ENCODE results near the gene ETV6. TPM values are rescaled to one million over a fixed set of nuclear protein-coding genes. Genes with fewer than 3 reads are reported as not detected.
A peak's percentile ranks its signal among the peaks of the same experiment; 100 is the strongest.

The ETV6 gene
- total RNA-seq, 1 donor from 2014 or later, result 3.0 TPM

DNA sequence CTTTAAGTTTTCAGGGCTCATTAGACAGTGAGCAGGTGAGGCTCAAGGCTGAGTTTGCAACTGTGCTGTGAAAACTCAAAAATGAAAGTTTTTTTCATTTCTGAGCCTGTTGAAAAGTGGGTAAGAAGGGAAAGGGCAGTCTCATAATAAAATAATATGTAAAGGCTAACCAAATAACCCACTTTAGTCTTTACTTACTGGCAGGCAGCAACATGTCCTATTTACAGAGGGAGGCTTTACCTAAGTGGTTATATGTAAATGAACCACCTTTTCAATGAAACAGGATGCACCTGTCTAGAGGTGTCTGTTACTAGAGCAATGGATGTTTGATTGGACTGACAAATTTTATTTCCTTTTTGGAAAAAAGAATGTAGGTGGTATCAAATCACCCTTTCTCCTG is 158.0 kb downstream of the ETV6 start:
- DNase-seq, result no peak

GRCh38 chr12:11808931-11809330 is 159.5 kb downstream of the ETV6 start:
- no peak for DNase-seq

GRCh38 chr12:11810206-11810545 is 160.7 kb downstream of the ETV6 start:
- DNase-seq, result no peak

DNA sequence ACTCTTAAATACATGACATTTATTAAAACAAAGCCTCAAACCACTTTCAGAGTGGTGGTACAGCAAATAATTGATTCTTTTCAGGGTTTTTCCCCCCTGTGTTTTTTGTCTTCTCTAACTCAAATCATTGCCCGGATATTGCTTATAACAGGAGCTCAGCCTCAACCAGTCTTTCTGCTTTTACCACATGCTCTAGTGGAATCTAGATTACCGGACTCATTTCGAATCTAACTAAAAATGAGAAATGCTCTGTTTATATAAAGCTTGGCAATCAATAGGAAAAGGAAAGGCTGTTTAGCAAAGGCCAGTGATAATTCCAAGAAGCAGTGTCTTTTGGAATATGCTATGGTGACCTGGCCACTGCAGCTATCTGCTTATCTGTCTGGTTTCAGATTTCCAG is 161.5 kb downstream of the ETV6 start:
- no peak for DNase-seq

- DNase-seq, result no peak
Measured at GRCh38 chr12:11812241-11812585, 162.7 kb downstream of the ETV6 start.

DNA sequence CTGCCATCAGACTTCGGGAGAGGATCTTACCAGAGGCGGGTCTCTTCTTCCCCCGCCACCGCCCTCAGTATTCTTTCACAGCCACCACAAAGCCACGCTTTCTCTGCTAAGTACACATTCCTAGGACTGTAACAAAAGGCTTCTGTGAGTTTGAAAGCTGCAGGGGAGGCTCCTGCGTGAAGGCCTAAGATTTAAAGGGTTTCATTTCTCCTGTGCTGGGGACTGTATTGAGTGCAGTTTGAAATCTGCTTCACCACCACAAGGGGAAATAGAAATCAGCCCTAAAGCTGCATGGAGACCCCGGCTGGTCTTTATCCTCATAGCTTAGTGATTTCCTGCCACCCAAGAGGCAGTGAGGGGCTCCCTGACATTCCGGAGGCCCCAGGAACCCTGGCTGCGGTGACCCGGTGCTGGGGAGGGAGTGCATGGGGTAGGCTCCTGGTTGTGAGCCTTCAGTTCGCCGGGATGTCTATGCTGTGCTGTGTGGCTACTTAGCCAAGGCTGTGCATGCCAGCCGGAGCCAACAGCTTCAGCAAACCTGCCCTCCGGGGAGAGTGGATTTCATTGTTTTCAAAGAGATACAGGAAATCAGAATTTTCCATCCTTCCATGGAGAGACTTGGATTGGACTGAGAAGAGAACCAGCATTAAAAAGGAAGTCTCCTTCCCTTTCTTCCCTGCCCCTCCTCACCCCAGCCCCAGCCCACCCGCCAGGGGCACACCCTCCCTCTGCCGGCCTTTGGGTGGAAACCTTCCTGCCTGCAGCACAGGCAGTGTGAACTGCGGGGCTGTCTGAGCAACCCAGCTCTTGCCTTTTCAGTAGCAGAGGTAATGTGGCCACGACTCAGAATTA is 163.3 kb downstream of the ETV6 start:
- peak; percentile 46 for DNase-seq

- no peak for DNase-seq
Measured at GRCh38 chr12:11813438-11813813, 164.0 kb downstream of the ETV6 start.

- no peak for DNase-seq
Measured at GRCh38 chr12:11814374-11814773, 164.9 kb downstream of the ETV6 start.

GRCh38 chr12:11815397-11815796 is 165.9 kb downstream of the ETV6 start:
- DNase-seq, result no peak

DNA sequence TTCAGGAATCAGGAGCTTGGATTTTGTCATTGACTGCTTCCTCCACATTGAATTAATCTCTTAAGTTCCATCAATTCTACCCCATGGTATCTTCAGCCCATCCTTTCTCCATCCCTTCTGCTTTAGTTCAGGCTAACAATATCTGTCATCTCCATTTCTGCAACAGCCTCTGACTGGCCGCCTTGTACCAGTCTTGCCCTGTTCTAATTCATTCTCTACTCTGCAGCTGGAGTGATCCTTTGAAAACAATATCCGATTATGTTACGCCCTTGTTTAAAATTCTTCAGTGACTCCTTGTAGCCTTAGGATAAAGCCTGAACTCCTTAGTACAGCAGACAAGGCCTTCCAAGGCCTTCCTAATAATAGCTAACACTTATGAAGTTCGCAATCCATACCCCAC is 170.2 kb downstream of the ETV6 start:
- no peak for DNase-seq

- DNase-seq, result no peak
Measured at GRCh38 chr12:11820476-11820875, 171.0 kb downstream of the ETV6 start.

GRCh38 chr12:11821386-11822080 is 172.1 kb downstream of the ETV6 start:
- DNase-seq, result no peak

DNA sequence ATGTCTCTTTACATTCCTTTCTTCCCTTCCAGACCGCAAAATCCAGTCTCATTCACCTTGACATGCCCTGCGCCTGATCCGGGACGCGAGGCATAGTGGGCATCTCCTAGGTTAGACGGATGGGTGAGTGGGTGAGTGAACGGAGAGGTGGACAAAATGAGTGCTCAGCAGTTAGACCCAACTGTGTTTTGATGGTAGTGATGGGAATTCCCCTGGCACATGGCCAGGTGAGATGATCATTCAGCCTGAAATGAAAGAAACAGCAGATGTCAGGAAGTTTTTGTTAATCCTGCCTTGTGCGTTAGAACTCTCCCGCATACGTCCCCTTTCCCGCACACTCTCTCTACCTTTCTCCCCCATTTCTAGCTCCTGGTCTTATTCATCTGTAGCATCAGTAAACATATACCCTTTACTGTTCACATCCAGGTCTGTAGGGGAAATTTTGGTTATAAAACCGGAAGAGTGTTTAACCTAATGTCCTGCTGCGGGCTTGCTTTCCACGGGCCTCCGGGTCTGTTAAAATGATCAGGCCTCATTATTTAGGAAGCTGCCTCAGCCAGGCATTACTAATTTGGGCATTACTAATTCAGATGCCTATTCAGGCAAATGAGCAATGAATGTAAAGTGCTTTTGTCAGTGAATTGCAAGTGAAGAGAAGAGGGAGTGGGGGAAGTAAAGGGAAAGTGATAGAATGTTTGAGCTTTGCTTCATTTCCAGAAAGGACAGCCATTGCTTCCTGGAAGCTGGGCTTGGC is 172.8 kb downstream of the ETV6 start:
- no peak for DNase-seq

DNA sequence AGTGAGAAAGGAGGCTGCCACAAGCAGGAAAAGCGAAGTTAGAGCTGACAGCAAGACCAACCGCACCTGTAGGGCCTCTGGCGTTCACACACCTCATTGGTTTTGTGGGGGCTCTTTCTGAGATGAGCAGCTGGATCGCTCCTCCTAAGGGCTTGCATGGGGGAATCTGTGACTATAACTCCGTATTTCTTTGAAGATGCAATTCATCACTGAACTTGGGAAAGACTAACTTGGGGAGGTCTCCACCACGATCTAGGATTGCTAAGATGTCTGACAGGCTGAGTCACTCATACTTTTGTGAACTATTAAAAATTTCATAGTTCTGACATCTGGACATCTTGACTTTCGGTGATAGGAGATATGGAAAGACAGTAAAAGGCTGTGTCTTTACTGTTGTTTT is 173.6 kb downstream of the ETV6 start:
- no peak for DNase-seq

GRCh38 chr12:11823593-11823992 is 174.1 kb downstream of the ETV6 start:
- DNase-seq, result no peak

DNA sequence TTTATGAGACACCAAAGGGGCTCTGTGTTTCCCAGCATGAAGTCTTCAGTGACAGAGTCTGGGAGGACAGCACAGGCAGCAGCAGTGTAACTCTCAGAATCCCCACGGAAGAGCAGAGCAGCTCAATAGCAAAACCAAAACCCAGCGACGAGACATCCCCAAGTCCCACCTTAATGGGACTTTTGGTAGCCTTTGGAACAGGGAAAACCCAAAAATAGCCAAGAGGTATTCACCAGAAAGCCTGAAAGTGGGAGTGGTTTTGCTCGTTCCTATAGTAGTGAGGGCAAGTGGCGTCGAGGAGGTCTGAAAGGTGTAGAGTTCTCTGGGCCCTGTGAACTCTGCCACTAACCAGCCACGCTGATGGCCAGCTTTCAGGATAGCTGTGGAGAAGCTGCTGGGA is 174.6 kb downstream of the ETV6 start:
- DNase-seq, result no peak

- DNase-seq, result no peak
Measured at GRCh38 chr12:11824736-11825135, 175.3 kb downstream of the ETV6 start.

DNA sequence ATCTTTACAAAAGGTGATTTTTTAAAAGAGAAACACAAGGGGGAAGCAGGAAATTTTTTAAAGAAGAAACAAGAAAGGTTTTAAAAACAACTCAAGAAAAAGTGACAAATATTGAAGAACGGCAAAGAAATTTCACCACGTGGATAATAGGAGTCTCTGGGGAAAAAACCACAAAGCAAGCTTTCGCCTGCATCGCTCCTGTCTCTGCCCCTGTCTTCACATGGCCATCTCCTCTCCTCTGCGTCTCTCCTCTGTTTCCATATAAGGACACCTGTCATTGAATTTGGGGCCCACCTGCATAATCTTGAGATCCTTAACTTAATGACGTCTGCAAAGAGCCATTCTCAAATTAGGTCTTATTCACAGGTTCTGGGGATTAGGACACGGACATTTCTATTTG is 175.8 kb downstream of the ETV6 start:
- no peak for DNase-seq

GRCh38 chr12:11826574-11826973 is 177.1 kb downstream of the ETV6 start:
- DNase-seq, result no peak

GRCh38 chr12:11827091-11828061 is 177.9 kb downstream of the ETV6 start:
- DNase-seq, result no peak

DNA sequence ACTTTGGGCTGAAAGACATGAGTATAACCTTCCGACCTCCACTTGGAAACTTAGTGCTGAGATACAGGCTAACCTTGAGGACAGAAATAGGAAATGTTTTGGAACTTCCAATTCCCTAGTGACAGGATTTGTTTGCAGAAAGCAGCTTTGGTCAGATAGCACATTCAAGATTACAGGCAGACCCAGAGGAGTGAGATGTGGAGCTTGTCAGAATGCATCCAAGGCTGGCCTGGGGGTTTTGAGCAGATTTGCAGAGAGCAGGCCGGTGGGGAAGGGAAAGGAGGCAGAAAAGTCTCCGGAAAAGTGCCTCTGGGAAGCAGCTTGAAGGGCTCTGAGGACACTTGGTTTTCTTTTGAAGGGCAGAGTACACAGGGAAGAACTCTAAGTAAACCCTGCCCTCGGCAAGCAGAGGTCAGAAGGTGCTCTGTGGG is 180.3 kb downstream of the ETV6 start:
- no peak for DNase-seq

DNA sequence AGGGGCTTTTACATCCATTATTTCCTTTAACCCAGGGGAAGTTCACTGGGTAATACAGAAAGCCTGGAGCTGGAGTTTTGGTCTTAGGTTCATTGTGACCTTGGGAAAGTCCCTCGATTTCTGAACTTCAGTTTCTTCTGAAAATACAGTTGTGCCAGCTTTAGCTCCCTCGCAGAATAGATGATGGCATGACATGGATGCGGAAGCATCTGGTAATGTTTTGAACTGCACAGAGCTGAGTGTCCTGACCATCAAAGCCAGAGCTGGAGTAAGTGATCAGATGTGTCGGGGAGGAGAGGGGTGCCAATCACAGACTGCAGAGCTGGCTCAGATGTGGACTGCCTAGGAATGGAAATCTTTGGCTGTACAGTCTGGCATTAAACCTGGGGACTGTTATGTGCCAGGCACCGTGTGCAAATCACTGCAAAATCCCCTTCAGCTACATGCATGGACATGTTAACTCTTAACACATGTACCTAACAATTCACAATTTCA is 180.9 kb downstream of the ETV6 start:
- DNase-seq, result no peak
